GM18505 (cell line): ENCODE results near the gene PRPF40A.

ENCODE experiments used
- ATAC-seq: cut with Tn5 transposase; IDR thresholded peaks from one replicate; pipeline ENCODE4 v1.9.1; 2021; ENCODE audit not compliant: unreplicated experiment
- POLR2A ChIP-seq: IDR thresholded peaks from 4 replicates; pipeline ENCODE4 v1.6.1; 2011; ENCODE audit warnings: borderline replicate concordance; ENCODE audit not compliant: insufficient read depth, insufficient read length; ENCODE audit errors: extremely low read depth

Gene PRPF40A

GRCh38 chr2:152630466-152630865 is 86.8 kb downstream of the PRPF40A start:
- ATAC-seq, result no peak
- TF ChIP-seq POLR2A, result no peak

GRCh38 chr2:152629202-152629601 is 88.1 kb downstream of the PRPF40A start:
- ATAC-seq, result no peak

GRCh38 chr2:152627351-152627957 is 89.8 kb downstream of the PRPF40A start:
- ATAC-seq, result no peak

More at GRCh38 chr2:152629202-152629601, 88.1 kb downstream of the PRPF40A start:
- TF ChIP-seq POLR2A, result no peak

GRCh38 chr2:152626911-152627339 is 90.3 kb downstream of the PRPF40A start:
- TF ChIP-seq POLR2A, result no peak
- ATAC-seq, result no peak

More at GRCh38 chr2:152627351-152627957, 89.8 kb downstream of the PRPF40A start:
- TF ChIP-seq POLR2A, result no peak

GRCh38 chr2:152624805-152625204 is 92.5 kb downstream of the PRPF40A start:
- ATAC-seq, result no peak
- no peak for TF ChIP-seq POLR2A

- TF ChIP-seq POLR2A, result no peak
- no peak for ATAC-seq
Observed at GRCh38 chr2:152623775-152624174, 93.5 kb downstream of the PRPF40A start.

GRCh38 chr2:152623076-152623740 is 94.1 kb downstream of the PRPF40A start:
- no peak for TF ChIP-seq POLR2A

GRCh38 chr2:152622219-152622618 is 95.0 kb downstream of the PRPF40A start:
- TF ChIP-seq POLR2A, result no peak
- no peak for ATAC-seq

More at GRCh38 chr2:152623076-152623740, 94.1 kb downstream of the PRPF40A start:
- no peak for ATAC-seq

- ATAC-seq, result no peak
- TF ChIP-seq POLR2A, result no peak
Observed at GRCh38 chr2:152620985-152621384, 96.3 kb downstream of the PRPF40A start.

- no peak for TF ChIP-seq POLR2A
- no peak for ATAC-seq
Observed at GRCh38 chr2:152620208-152620607, 97.1 kb downstream of the PRPF40A start.

GRCh38 chr2:152618193-152618564 is 99.1 kb downstream of the PRPF40A start:
- no peak for ATAC-seq

GRCh38 chr2:152617456-152618192 is 99.6 kb downstream of the PRPF40A start:
- ATAC-seq, result no peak
- no peak for TF ChIP-seq POLR2A

More at GRCh38 chr2:152618193-152618564, 99.1 kb downstream of the PRPF40A start:
- no peak for TF ChIP-seq POLR2A

- ATAC-seq, result no peak
- no peak for TF ChIP-seq POLR2A
Observed at GRCh38 chr2:152615177-152615576, 102.1 kb downstream of the PRPF40A start.
